Heart left ventricle (tissue), 13 donors: Measurements from ENCODE around the gene ELOVL3.

Source experiments
- POLR2A ChIP-seq, 2 donors: fragments of 450-650 bp; IDR thresholded peaks; one replicate each; pipeline ENCODE4 v1.6.1; 2017; ENCODE audit warnings: antibody characterized with exemption in 2 of 2, mild to moderate bottlenecking in 2 of 2, moderate library complexity in 2 of 2
- TF ChIP-seq, protein P1 (sequence below), 12 donors: fragments of 200-600 bp; sonication (generic) in 4 of 12; IDR thresholded peaks; one replicate each; pipeline versions ENCODE4 v1.5.0 to v1.8.0; 2018 to 2022; ENCODE audit warnings: antibody characterized with exemption in 12 of 12, mild to moderate bottlenecking in 5 of 12
- donor health status: ischemic (EF 13 %, LVEDD 7.1; RV severe dilation, severe dysfunction).
- donor health status: DM: no; HTN: yes; CAD: no.
- donor health status: DM: no; HTN: no; CAD: no.
- donor health status: ischemic (EF 25% LVEDD 6.9; RV normal size, moderate dysfunction).
- donor health status: ischemic (EF 25% LVEDD 5.7; RV mildly dilated, moderate dysfunction).
- donor health status: ischemic (EF 35%, LVEDD 5.7; RV mildly dilated, moderate dysfunction).
- donor health status: nonischemic (EF 11% LVEDD 7.7; RV severe dilation, severe dysfunction).
- donor health status: DM: yes; HTN: yes; CAD: no.
- donor health status: PGD.
- donor health status: ischemic (EF 29% LVEDD 5.4; RV normal size, mild dysfunction).
- donor health status: nonischemic (EF 23%, LVEDD 6.1; RV moderate dilation, normal function).

DNA sequence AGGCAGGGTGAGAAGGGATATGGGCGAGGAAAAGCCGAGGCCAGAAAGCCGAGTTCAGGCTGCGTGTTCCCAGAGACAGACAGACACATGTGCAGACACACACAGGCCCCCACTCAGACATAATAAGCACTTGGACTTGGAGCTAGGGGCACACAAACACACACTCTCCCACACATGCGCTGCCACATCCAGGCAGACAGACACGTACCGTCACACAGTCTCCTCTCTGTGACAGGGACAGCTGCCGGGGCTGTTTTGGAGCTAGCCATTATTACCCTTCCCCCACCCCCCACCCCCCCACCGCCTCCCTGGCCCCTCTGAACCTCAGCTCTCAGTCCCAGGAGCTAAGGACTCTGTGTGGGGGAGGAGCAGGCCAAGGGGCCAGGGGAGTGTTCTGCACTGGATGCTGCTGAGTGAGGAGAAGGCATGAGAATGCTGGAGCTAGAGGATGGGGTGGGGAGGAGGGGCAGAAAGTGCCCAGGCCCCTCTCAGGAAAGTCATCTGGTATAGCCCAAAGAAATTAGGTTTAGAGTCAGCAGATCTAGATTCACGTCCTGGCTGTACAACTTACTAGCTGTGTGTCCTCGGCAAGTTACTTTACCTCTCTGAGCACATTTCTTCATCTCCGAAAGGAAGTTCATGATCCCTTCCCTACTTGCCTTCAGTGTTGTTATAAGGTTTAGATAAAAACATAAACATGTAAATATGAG, 8.9 kb downstream of the ELOVL3 start:
- TF ChIP-seq POLR2A (IDR thresholded peaks at IDR 0.05) = no peak
- TF ChIP-seq, protein P1, sequence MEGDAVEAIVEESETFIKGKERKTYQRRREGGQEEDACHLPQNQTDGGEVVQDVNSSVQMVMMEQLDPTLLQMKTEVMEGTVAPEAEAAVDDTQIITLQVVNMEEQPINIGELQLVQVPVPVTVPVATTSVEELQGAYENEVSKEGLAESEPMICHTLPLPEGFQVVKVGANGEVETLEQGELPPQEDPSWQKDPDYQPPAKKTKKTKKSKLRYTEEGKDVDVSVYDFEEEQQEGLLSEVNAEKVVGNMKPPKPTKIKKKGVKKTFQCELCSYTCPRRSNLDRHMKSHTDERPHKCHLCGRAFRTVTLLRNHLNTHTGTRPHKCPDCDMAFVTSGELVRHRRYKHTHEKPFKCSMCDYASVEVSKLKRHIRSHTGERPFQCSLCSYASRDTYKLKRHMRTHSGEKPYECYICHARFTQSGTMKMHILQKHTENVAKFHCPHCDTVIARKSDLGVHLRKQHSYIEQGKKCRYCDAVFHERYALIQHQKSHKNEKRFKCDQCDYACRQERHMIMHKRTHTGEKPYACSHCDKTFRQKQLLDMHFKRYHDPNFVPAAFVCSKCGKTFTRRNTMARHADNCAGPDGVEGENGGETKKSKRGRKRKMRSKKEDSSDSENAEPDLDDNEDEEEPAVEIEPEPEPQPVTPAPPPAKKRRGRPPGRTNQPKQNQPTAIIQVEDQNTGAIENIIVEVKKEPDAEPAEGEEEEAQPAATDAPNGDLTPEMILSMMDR (IDR thresholded peaks at IDR 0.05) = no peak
